Effector memory CD4-positive, alpha-beta T cell (primary cell): Measurements from ENCODE around the gene HOMER2.
A peak's percentile ranks its signal among the peaks of the same experiment; 100 is the strongest.
"Not testable (repeated sequence)": the region's sequence is repeated elsewhere in the genome, so short reads cannot be mapped to it uniquely, and the experiment has no call there.

Experiments
- DNase-seq, 3 donors: peaks; one replicate each; pipeline ENCODE4 v3.0.0-alpha.2; 2020
- H3K27ac ChIP-seq: 2 replicates; pipeline ENCODE4 v1.7.0; 2013; ENCODE audit warnings: mild to moderate bottlenecking, low read length, moderate library complexity; ENCODE audit not compliant: insufficient read depth, poor library complexity, severe bottlenecking
- H3K27me3 ChIP-seq: replicated peaks from 2 replicates; pipeline ENCODE4 v1.7.0; 2013; ENCODE audit warnings: mild to moderate bottlenecking, low read length; ENCODE audit not compliant: insufficient read depth, control insufficient read depth, poor library complexity, severe bottlenecking
- H3K36me3 ChIP-seq: 2 replicates; pipeline ENCODE4 v1.7.0; 2013; ENCODE audit warnings: mild to moderate bottlenecking, low read length, moderate library complexity; ENCODE audit not compliant: control insufficient read depth, insufficient read depth
- H3K4me1 ChIP-seq: 2 replicates; pipeline ENCODE4 v1.7.0; 2013; ENCODE audit warnings: low read length, mild to moderate bottlenecking; ENCODE audit not compliant: control insufficient read depth, insufficient read depth, poor library complexity, severe bottlenecking
- H3K4me3 ChIP-seq: 2 replicates; pipeline ENCODE4 v1.7.0; 2013; ENCODE audit warnings: low read length, low read depth, mild to moderate bottlenecking; ENCODE audit not compliant: insufficient read depth, poor library complexity, severe bottlenecking
- H3K9me3 ChIP-seq: 2 replicates; pipeline ENCODE4 v1.7.0; 2013; ENCODE audit warnings: mild to moderate bottlenecking, low read length, moderate library complexity; ENCODE audit not compliant: control insufficient read depth

Gene HOMER2

GRCh38 chr15:82829234-82829633 lies 123.3 kb downstream of the HOMER2 start:
- no peaks in the 10 kb centered on the region for H3K27me3 ChIP-seq
- peaks cover 95% of the 10 kb centered on the region for H3K36me3 ChIP-seq
- H3K9me3 ChIP-seq, result no peaks in the 10 kb centered on the region
- DNase-seq, result no peak
- no peak overlapping the region for H3K27ac ChIP-seq
- no peaks in the 10 kb centered on the region for H3K4me1 ChIP-seq
- no peak overlapping the region for H3K4me3 ChIP-seq

- H3K4me3 ChIP-seq, result no peak overlapping the region
- no peaks in the 10 kb centered on the region for H3K9me3 ChIP-seq
- DNase-seq, result no peak
- no peaks in the 10 kb centered on the region for H3K4me1 ChIP-seq
- H3K27ac ChIP-seq, result no peak overlapping the region
- no peaks in the 10 kb centered on the region for H3K27me3 ChIP-seq
- H3K36me3 ChIP-seq, result peaks cover 91% of the 10 kb centered on the region
Observed at GRCh38 chr15:82828075-82828474, 124.4 kb downstream of the HOMER2 start.

- H3K4me1 ChIP-seq, result no peaks in the 10 kb centered on the region
- H3K36me3 ChIP-seq, result peaks cover 82% of the 10 kb centered on the region
- no peak for DNase-seq
- no peak overlapping the region for H3K27ac ChIP-seq
- no peaks in the 10 kb centered on the region for H3K27me3 ChIP-seq
- no peak overlapping the region for H3K4me3 ChIP-seq
- no peaks in the 10 kb centered on the region for H3K9me3 ChIP-seq
Observed at GRCh38 chr15:82823049-82823448, 129.5 kb downstream of the HOMER2 start.

GRCh38 chr15:82821851-82822250 lies 130.7 kb downstream of the HOMER2 start:
- not testable (repeated sequence) for DNase-seq

GRCh38 chr15:82821396-82821795 lies 131.1 kb downstream of the HOMER2 start:
- not testable (repeated sequence) for H3K27ac ChIP-seq, H3K27me3 ChIP-seq, H3K4me1 ChIP-seq, H3K4me3 ChIP-seq, DNase-seq, H3K9me3 ChIP-seq
- H3K36me3 ChIP-seq, result peaks cover 81% of the 10 kb centered on the region

More at GRCh38 chr15:82821851-82822250, 130.7 kb downstream of the HOMER2 start:
- H3K9me3 ChIP-seq, H3K27ac ChIP-seq, H3K4me1 ChIP-seq, H3K4me3 ChIP-seq, H3K27me3 ChIP-seq: not testable (repeated sequence)
- H3K36me3 ChIP-seq, result peaks cover 80% of the 10 kb centered on the region

- H3K4me3 ChIP-seq, result no peak overlapping the region
- H3K36me3 ChIP-seq, result peaks cover 81% of the 10 kb centered on the region
- DNase-seq, result no peak
- H3K4me1 ChIP-seq, result no peaks in the 10 kb centered on the region
- H3K27ac ChIP-seq, result no peak overlapping the region
- H3K27me3 ChIP-seq, result no peaks in the 10 kb centered on the region
- H3K9me3 ChIP-seq, result no peaks in the 10 kb centered on the region
Observed at GRCh38 chr15:82820128-82820527, 132.4 kb downstream of the HOMER2 start.

GRCh38 chr15:82812994-82813393 lies 139.5 kb downstream of the HOMER2 start:
- H3K9me3 ChIP-seq, result no peaks in the 10 kb centered on the region
- peaks cover 43% of the 10 kb centered on the region for H3K36me3 ChIP-seq
- DNase-seq, result no peak
- H3K4me3 ChIP-seq, result no peak overlapping the region
- peak overlapping the region; percentile 99 for H3K27ac ChIP-seq
- no peaks in the 10 kb centered on the region for H3K27me3 ChIP-seq
- peaks cover 11% of the 10 kb centered on the region for H3K4me1 ChIP-seq

- Histone ChIP-seq H3K9me3 (no peaks in the 10 kb centered on the region), H3K4me1 (peaks cover 11% of the 10 kb centered on the region)
Observed at GRCh38 chr15:82810890-82811426, 141.6 kb downstream of the HOMER2 start.

GRCh38 chr15:82810061-82810889 lies 142.2 kb downstream of the HOMER2 start:
- H3K4me1 ChIP-seq, result peaks cover 11% of the 10 kb centered on the region
- peak; percentile 4 to 13 (median 8) for DNase-seq
- H3K36me3 ChIP-seq, result peaks cover 17% of the 10 kb centered on the region
- no peaks in the 10 kb centered on the region for H3K9me3 ChIP-seq
- peak overlapping the region; percentile 99 for H3K27ac ChIP-seq
- no peaks in the 10 kb centered on the region for H3K27me3 ChIP-seq
- peak overlapping the region; percentile 81 for H3K4me3 ChIP-seq

More at GRCh38 chr15:82810890-82811426, 141.6 kb downstream of the HOMER2 start:
- Histone ChIP-seq H3K27me3 (no peaks in the 10 kb centered on the region), H3K36me3 (peaks cover 24% of the 10 kb centered on the region), H3K27ac (peak overlapping the region; percentile 99), H3K4me3 (peak overlapping the region; percentile 81)
- DNase-seq, result peak; percentile 38 to 47 (median 40)
